ENCODE data around the gene APOH. TPM values are rescaled to one million over a fixed set of nuclear protein-coding genes. Genes with fewer than 3 reads are reported as not detected.

Gene APOH
- 3.0 to 6.1 TPM (median 4.9 TPM) in 5 replicates for total RNA-seq (2022; extraction: Qiagen RNA extraction)

GRCh38 chr17:66228887-66229782 lies at the start of gene APOH:
TSS of gene APOH (minus strand) at chr17:66229415. CDS start at chr17:66229379, 36 bp downstream.

GRCh38 chr17:66191593-66192377 lies 37.4 kb downstream of the APOH start, which contains the start of gene CEP112:
TSS of gene CEP112 (minus strand) at chr17:66192133.

Other genes starting within 250 kb of the APOH start
- 4.2 to 6.8 TPM (median 6.0 TPM) in 5 replicates for gene CEP112, start 37.3 kb downstream of the APOH start, total RNA-seq (2022; extraction: Qiagen RNA extraction)
- gene PRKCA, start 73.2 kb upstream of the APOH start, total RNA-seq (2022; extraction: Qiagen RNA extraction): 30.8 to 47.1 TPM (median 39.5 TPM) in 5 replicates

All from A549 treated with CORT108297 at 1 μM for 4 hours (cell line).